ENCODE measurements around the gene ATP6V0E1.

GRCh38 chr5:173028811-173029327 lies 45.3 kb downstream of the ATP6V0E1 start:
- TF ChIP-seq CTCF (IDR thresholded peaks at IDR 0.05; ENCODE audit: control extremely low read depth in 1 of 3, insufficient read depth in 1 of 3, low read depth in 1 of 3, low read length in 3 of 3) (no peak), SIN3A (conservative IDR thresholded peaks at IDR 0.05 in 1 of 2, IDR thresholded peaks at IDR 0.05 in 1 of 2; ENCODE audit: low read depth in 1 of 2, low read length in 2 of 2) (no peak)
